SK-N-SH (cell line): Measurements from ENCODE around the gene PRPF18. TPM values are rescaled to one million over a fixed set of nuclear protein-coding genes. Genes with fewer than 3 reads are reported as not detected.

Experiments used
- CTCF ChIA-PET: fragments of 300-600, 350-600 bp; formaldehyde crosslinking; extraction: SDS; loops from one replicate; lab custom pipeline; 2021; lab: Yijun Ruan, JAX
- POLR2A ChIA-PET: fragments of 350-600 bp; sonication (Branson Sonifier 250); formaldehyde crosslinking; extraction: SDS; loops from one replicate; lab custom pipeline; 2020; ENCODE audit warnings: antibody characterized with exemption, inconsistent platforms; lab: Yijun Ruan, JAX
- DNase-seq: peaks from one replicate; pipeline ENCODE4 v3.0.0; 2012
- H2AFZ ChIP-seq: fragments of 200-600 bp; sonication (generic); 2 replicates; pipeline ENCODE4 v1.8.1; 2016; ENCODE audit warnings: antibody characterized with exemption, mild to moderate bottlenecking, low read depth
- H3F3A ChIP-seq: fragments of 200-600 bp; sonication (generic); replicated peaks from 2 replicates; pipeline ENCODE3; 2016; ENCODE audit warnings: antibody characterized with exemption, mild to moderate bottlenecking; ENCODE audit not compliant: insufficient read depth
- H3K27ac ChIP-seq, 2 experiments: fragments of 200-500 bp in 1 of 2; fragments of 200-600 bp in 1 of 2; sonication (Bioruptor generic) in 1 of 2; sonication (generic), shearing (Covaris generic) in 1 of 2; 2 replicates each; pipeline versions ENCODE4 v1.5.1 to v1.6.1; 2014 to 2016; ENCODE audit warnings: low read depth in 2 of 2, inconsistent platforms in 1 of 2, low read length in 1 of 2, mild to moderate bottlenecking in 1 of 2, mixed read lengths in 1 of 2
- H3K27me3 ChIP-seq: fragments of 200-600 bp; sonication (generic), shearing (Covaris generic); 2 replicates; pipeline ENCODE4 v1.6.1; 2016; ENCODE audit warnings: mixed run types; ENCODE audit not compliant: insufficient read depth
- H3K36me3 ChIP-seq, 2 experiments: fragments of 200-500 bp in 1 of 2; fragments of 200-600 bp in 1 of 2; sonication (Bioruptor generic) in 1 of 2; sonication (generic) in 1 of 2; replicated peaks in 1 of 2; 2 replicates each; pipeline versions ENCODE3 to v1.5.1; 2014 to 2016; ENCODE audit warnings: low read length in 1 of 2, mild to moderate bottlenecking in 1 of 2; ENCODE audit not compliant: insufficient read depth in 2 of 2, control insufficient read depth in 1 of 2
- H3K4me1 ChIP-seq, 2 experiments: fragments of 200-500 bp in 1 of 2; fragments of 200-600 bp in 1 of 2; sonication (Bioruptor generic) in 1 of 2; sonication (generic), shearing (Covaris generic) in 1 of 2; 2 replicates each; pipeline versions ENCODE4 v1.5.1 to v1.6.1; 2014 to 2016; ENCODE audit warnings: low read depth in 1 of 2, low read length in 1 of 2, mixed run types in 1 of 2; ENCODE audit not compliant: insufficient read depth in 2 of 2, control insufficient read depth in 1 of 2
- H3K4me2 ChIP-seq: fragments of 200-600 bp; sonication (generic), shearing (Covaris generic); 2 replicates; pipeline ENCODE4 v1.6.1; 2017; ENCODE audit warnings: mixed run types
- H3K4me3 ChIP-seq, 2 experiments: fragments of 200-500 bp in 1 of 2; fragments of 200-600 bp in 1 of 2; sonication (Bioruptor generic) in 1 of 2; sonication (generic), shearing (Covaris generic) in 1 of 2; 2 replicates each; pipeline versions ENCODE4 v1.5.1 to v1.8.1; 2014 to 2016; ENCODE audit warnings: low read depth in 2 of 2, inconsistent platforms in 1 of 2, low read length in 1 of 2, mild to moderate bottlenecking in 1 of 2, mixed read lengths in 1 of 2, moderate library complexity in 1 of 2
- H3K79me2 ChIP-seq: fragments of 200-600 bp; sonication (generic); 2 replicates; pipeline ENCODE4 v1.8.1; 2017; ENCODE audit warnings: mild to moderate bottlenecking; ENCODE audit not compliant: insufficient read depth
- H3K9ac ChIP-seq: fragments of 200-600 bp; sonication (generic); 2 replicates; pipeline ENCODE4 v1.6.1; 2017; ENCODE audit warnings: mixed run types
- H3K9me2 ChIP-seq: fragments of 200-600 bp; sonication (generic); 2 replicates; pipeline ENCODE4 v1.6.1; 2017; ENCODE audit warnings: mixed run types
- H3K9me3 ChIP-seq: fragments of 200-600 bp; sonication (generic); 2 replicates; pipeline ENCODE4 v1.6.1; 2017; ENCODE audit warnings: mixed run types, mild to moderate bottlenecking, moderate library complexity
- H4K20me1 ChIP-seq: fragments of 200-600 bp; sonication (generic); 2 replicates; pipeline ENCODE4 v1.6.1; 2017; ENCODE audit warnings: mild to moderate bottlenecking, mixed run types; ENCODE audit not compliant: insufficient read depth
- CHD2 ChIP-seq: fragments of 150-350 bp; IDR thresholded peaks from 2 replicates; pipeline ENCODE4 v1.6.1; 2018; ENCODE audit warnings: low read length; ENCODE audit not compliant: partially characterized antibody
- ELF1 ChIP-seq: IDR thresholded peaks from 2 replicates; pipeline ENCODE4 v1.4.0; 2012
- EP300 ChIP-seq, 2 experiments: IDR thresholded peaks; 2 replicates each; pipeline versions ENCODE4 v1.4.0 to v1.6.1; 2012; ENCODE audit warnings: borderline replicate concordance in 1 of 2, low read depth in 1 of 2, low read length in 1 of 2
- EZH2phosphoT487 ChIP-seq: fragments of 200-600 bp; sonication (generic); IDR thresholded peaks from 2 replicates; pipeline ENCODE4 v1.6.1; 2017; ENCODE audit warnings: low read depth, mixed run types, mild to moderate bottlenecking, antibody characterized with exemption, moderate library complexity, borderline replicate concordance
- FOSL2 ChIP-seq: IDR thresholded peaks from 2 replicates; pipeline ENCODE4 v1.4.0; 2012; ENCODE audit warnings: low read depth, mild to moderate bottlenecking, moderate library complexity, borderline replicate concordance
- FOXJ3 ChIP-seq: sonication (generic); formaldehyde crosslinking; IDR thresholded peaks from 2 replicates; pipeline ENCODE4 v1.5.1; 2020; ENCODE audit warnings: mild to moderate bottlenecking, missing genetic modification reagents
- FOXM1 ChIP-seq: IDR thresholded peaks from 2 replicates; pipeline ENCODE4 v1.4.0; 2012; ENCODE audit warnings: low read depth, mild to moderate bottlenecking
- GABPA ChIP-seq: IDR thresholded peaks from 2 replicates; pipeline ENCODE4 v1.4.0; 2012; ENCODE audit warnings: low read depth, mild to moderate bottlenecking
- GATA2 ChIP-seq: sonication (generic); formaldehyde crosslinking; IDR thresholded peaks from 2 replicates; pipeline ENCODE4 v1.5.0; 2020; ENCODE audit warnings: mild to moderate bottlenecking, missing genetic modification reagents
- IRF3 ChIP-seq: fragments of 150-350 bp; IDR thresholded peaks from 2 replicates; pipeline ENCODE4 v1.6.1; 2016; ENCODE audit warnings: mild to moderate bottlenecking, low read depth, low read length
- JUND ChIP-seq: IDR thresholded peaks from 2 replicates; pipeline ENCODE4 v1.4.0; 2012
- MAX ChIP-seq: IDR thresholded peaks from 2 replicates; pipeline ENCODE4 v1.4.0; 2012; ENCODE audit warnings: low read depth
- MEF2A ChIP-seq: IDR thresholded peaks from 2 replicates; pipeline ENCODE4 v1.4.0; 2012; ENCODE audit warnings: low read depth, borderline replicate concordance
- PBX3 ChIP-seq: IDR thresholded peaks from 2 replicates; pipeline ENCODE4; 2012
- RAD21 ChIP-seq: IDR thresholded peaks from 2 replicates; pipeline ENCODE4 v1.6.1; 2012; ENCODE audit warnings: mild to moderate bottlenecking, low read length
- RCOR1 ChIP-seq: fragments of 150-350 bp; IDR thresholded peaks from 2 replicates; pipeline ENCODE4 v1.6.1; 2017; ENCODE audit warnings: antibody characterized with exemption, low read length
- RFX5 ChIP-seq: IDR thresholded peaks from 2 replicates; pipeline ENCODE4 v1.6.1; 2012; ENCODE audit warnings: mild to moderate bottlenecking, improper control_type of control experiment, low read length
- RXRA ChIP-seq: IDR thresholded peaks from 2 replicates; pipeline ENCODE4 v1.4.0; 2012; ENCODE audit warnings: low read depth, mild to moderate bottlenecking, borderline replicate concordance
- SIN3A ChIP-seq: IDR thresholded peaks from 2 replicates; pipeline ENCODE4 v1.6.1; 2012; ENCODE audit warnings: low read depth, mild to moderate bottlenecking, low read length, moderate library complexity, borderline replicate concordance
- SMC3 ChIP-seq: IDR thresholded peaks from 2 replicates; pipeline ENCODE4 v1.6.1; 2012; ENCODE audit warnings: low read depth, low read length, improper control_type of control experiment
- TAF1 ChIP-seq: IDR thresholded peaks from 2 replicates; pipeline ENCODE4 v1.6.1; 2012; ENCODE audit warnings: low read depth, mild to moderate bottlenecking, low read length, moderate library complexity, borderline replicate concordance
- USF1 ChIP-seq: IDR thresholded peaks from 2 replicates; pipeline ENCODE4 v1.4.0; 2012; ENCODE audit warnings: low read depth, borderline replicate concordance
- USF2 ChIP-seq: fragments of 150-350 bp; IDR thresholded peaks from 2 replicates; pipeline ENCODE4 v1.6.1; 2017; ENCODE audit warnings: antibody characterized with exemption, low read length, low read depth, borderline replicate concordance
- YY1 ChIP-seq: IDR thresholded peaks from 2 replicates; pipeline ENCODE4 v1.4.0; 2012; ENCODE audit warnings: low read depth, mild to moderate bottlenecking
- WGBS: methylation state at CpG from one replicate; pipeline ENCODE4 v1.1.6; 2017; ENCODE audit warnings: low lambda C conversion rate; 5-methylcytosine and 5-hydroxymethylcytosine counted together
- polyA plus RNA-seq, 3 experiments: library from polyadenylated mRNA; depleted of rRNA; stranded (reverse); fragments of >200 nt; gene quantifications; 2 replicates each; pipeline ENCODE4 v1.2.3, GENCODE V29; 2012

Gene PRPF18
- polyA plus RNA-seq, 1 of the 3 experiments (the other 2 are of a cell fraction), result 12.1 TPM

GRCh38 chr10:13627459-13628310 is 40.9 kb downstream of the PRPF18 start (continued):
- TF ChIP-seq USF1 (no peak), FOSL2 (no peak), GABPA (no peak), RXRA (no peak), GATA2 (CRISPR knock-in tag) (no peak), FOXJ3 (CRISPR knock-in tag) (no peak), SMC3 (no peak), MAX (no peak), JUND (no peak)

- H3K36me3 ChIP-seq, result peaks cover 31 to 47% of the 10 kb centered on the region in 2 experiments
- H3K27me3 ChIP-seq, result no peaks in the 10 kb centered on the region
- H3K4me1 ChIP-seq, result peaks cover 0 to 3% of the 10 kb centered on the region in 2 experiments; a peak in 1 of 4 replicates
- H3K9me2 ChIP-seq, result no peaks in the 10 kb centered on the region
- ChIA-PET POLR2A (no interaction called here), CTCF (interaction anchor here (0.7 kb wide), 1 partner anchor 26 kb away, joined by 4 read pairs; no protein-coding TSS in a partner anchor)
- H3F3A ChIP-seq, result no peaks in the 10 kb centered on the region
- no peak overlapping the region for H3K4me2 ChIP-seq
- WGBS, result 85% methylated on average over 7 of the region's 7 CpGs
- no peak overlapping the region for H2AFZ ChIP-seq
- no peaks in the 10 kb centered on the region for H3K79me2 ChIP-seq
- H3K4me3 ChIP-seq, result no peak overlapping the region
- no peak overlapping the region for H3K27ac ChIP-seq
- DNase-seq, result no peak
- no peaks in the 10 kb centered on the region for H3K9me3 ChIP-seq
- H4K20me1 ChIP-seq, result no peaks in the 10 kb centered on the region
- no peak overlapping the region for H3K9ac ChIP-seq
- TF ChIP-seq JUND, result no peak
- TF ChIP-seq MEF2A, result no peak
- TF ChIP-seq RAD21, result no peak
- no peak for TF ChIP-seq MAX
- no peak for TF ChIP-seq GATA2 (CRISPR knock-in tag)
- TF ChIP-seq PBX3, result no peak
- TF ChIP-seq EZH2phosphoT487, result no peak
- TF ChIP-seq CHD2, result no peak
- no peak for TF ChIP-seq USF1
- no peak for TF ChIP-seq RCOR1
- no peak for TF ChIP-seq USF2
- no peak for TF ChIP-seq EP300 (IDR thresholded peaks at IDR 0.05; ENCODE audit: borderline replicate concordance in 1 of 2, low read depth in 1 of 2, low read length in 1 of 2)
- TF ChIP-seq SIN3A, result no peak
- TF ChIP-seq FOXJ3 (CRISPR knock-in tag), result no peak
- no peak for TF ChIP-seq FOXM1
- TF ChIP-seq RFX5, result no peak
- TF ChIP-seq YY1, result no peak
- TF ChIP-seq IRF3, result no peak
- TF ChIP-seq ELF1, result no peak
- TF ChIP-seq TAF1, result no peak
These were observed 41.9 kb downstream of the PRPF18 start for GRCh38 chr10:13628661-13629060.
